Measurements from ENCODE around the gene CD28. TPM values are rescaled to one million over a fixed set of nuclear protein-coding genes. Genes with fewer than 3 reads are reported as not detected.

Gene CD28
- total RNA-seq, 4 donors from 2014 or later: 0.08 to 1.0 (median 0.15) TPM; not detected in 1

GRCh38 chr2:203734276-203734983 lies 28.0 kb downstream of the CD28 start:
- no peaks in the 10 kb centered on the region for H3K36me3 ChIP-seq
- WGBS: 96% methylated on average over 12 of the region's 12 CpGs
- no peak overlapping the region for H3K4me3 ChIP-seq
- no peak overlapping the region for H3K27ac ChIP-seq
- DNase-seq (ENCODE audit: low spot score in 2 of 2): no peak
- TF ChIP-seq POLR2AphosphoS5 (IDR thresholded peaks at IDR 0.05) (no peak), EP300 (IDR thresholded peaks at IDR 0.05) (no peak), CTCF (IDR thresholded peaks at IDR 0.05) (no peak), POLR2A (IDR thresholded peaks at IDR 0.05) (no peak)
- H3K9me3 ChIP-seq: no peaks in the 10 kb centered on the region
- H3K4me1 ChIP-seq: peaks cover 2% of the 10 kb centered on the region
- no peaks in the 10 kb centered on the region for H3K27me3 ChIP-seq

GRCh38 chr2:203737360-203737759 lies 30.9 kb downstream of the CD28 start:
- WGBS: 90% methylated on average over 1 of the region's 1 CpG
- TF ChIP-seq POLR2A (IDR thresholded peaks at IDR 0.05) (no peak), EP300 (IDR thresholded peaks at IDR 0.05) (no peak), POLR2AphosphoS5 (IDR thresholded peaks at IDR 0.05) (no peak), CTCF (IDR thresholded peaks at IDR 0.05) (no peak)
- no peaks in the 10 kb centered on the region for H3K27me3 ChIP-seq
- no peaks in the 10 kb centered on the region for H3K36me3 ChIP-seq
- no peaks in the 10 kb centered on the region for H3K4me1 ChIP-seq
- no peaks in the 10 kb centered on the region for H3K9me3 ChIP-seq
- no peak for DNase-seq (ENCODE audit: low spot score in 2 of 2)
- no peak overlapping the region for H3K27ac ChIP-seq
- H3K4me3 ChIP-seq: no peak overlapping the region

GRCh38 chr2:203739351-203739750 lies 32.9 kb downstream of the CD28 start:
- Histone ChIP-seq H3K27me3 (no peaks in the 10 kb centered on the region), H3K4me1 (peaks cover 3% of the 10 kb centered on the region), H3K9me3 (no peaks in the 10 kb centered on the region), H3K4me3 (no peak overlapping the region), H3K27ac (no peak overlapping the region), H3K36me3 (no peaks in the 10 kb centered on the region)
- 82% methylated on average over 2 of the region's 2 CpGs for WGBS
- TF ChIP-seq POLR2A (IDR thresholded peaks at IDR 0.05): no peak
- no peak for TF ChIP-seq CTCF (IDR thresholded peaks at IDR 0.05)
- no peak for TF ChIP-seq EP300 (IDR thresholded peaks at IDR 0.05)
- no peak for TF ChIP-seq POLR2AphosphoS5 (IDR thresholded peaks at IDR 0.05)
- no peak for DNase-seq (ENCODE audit: low spot score in 2 of 2)

- no peak for DNase-seq (ENCODE audit: low spot score in 2 of 2)
- 52% methylated on average over 2 of the region's 2 CpGs for WGBS
- Histone ChIP-seq H3K27me3 (no peaks in the 10 kb centered on the region), H3K27ac (no peak overlapping the region), H3K4me3 (no peak overlapping the region), H3K9me3 (no peaks in the 10 kb centered on the region), H3K36me3 (no peaks in the 10 kb centered on the region), H3K4me1 (peaks cover 3% of the 10 kb centered on the region)
- no peak for TF ChIP-seq CTCF (IDR thresholded peaks at IDR 0.05)
- TF ChIP-seq EP300 (IDR thresholded peaks at IDR 0.05): no peak
- TF ChIP-seq POLR2AphosphoS5 (IDR thresholded peaks at IDR 0.05): no peak
- TF ChIP-seq POLR2A (IDR thresholded peaks at IDR 0.05): no peak
Measured at GRCh38 chr2:203740871-203741281, 34.4 kb downstream of the CD28 start.

- TF ChIP-seq POLR2A (IDR thresholded peaks at IDR 0.05) (no peak), EP300 (IDR thresholded peaks at IDR 0.05) (no peak), POLR2AphosphoS5 (IDR thresholded peaks at IDR 0.05) (no peak), CTCF (IDR thresholded peaks at IDR 0.05) (no peak)
- DNase-seq (ENCODE audit: low spot score in 2 of 2): no peak
- Histone ChIP-seq H3K36me3 (no peaks in the 10 kb centered on the region), H3K27me3 (no peaks in the 10 kb centered on the region), H3K9me3 (no peaks in the 10 kb centered on the region), H3K27ac (no peak overlapping the region), H3K4me1 (peaks cover 3% of the 10 kb centered on the region), H3K4me3 (no peak overlapping the region)
- 87% methylated on average over 1 of the region's 1 CpG for WGBS
Measured at GRCh38 chr2:203741566-203741965, 35.1 kb downstream of the CD28 start.

All from suprapubic skin (tissue), 4 donors.